ENCODE data around the gene LAMA5.

DNA sequence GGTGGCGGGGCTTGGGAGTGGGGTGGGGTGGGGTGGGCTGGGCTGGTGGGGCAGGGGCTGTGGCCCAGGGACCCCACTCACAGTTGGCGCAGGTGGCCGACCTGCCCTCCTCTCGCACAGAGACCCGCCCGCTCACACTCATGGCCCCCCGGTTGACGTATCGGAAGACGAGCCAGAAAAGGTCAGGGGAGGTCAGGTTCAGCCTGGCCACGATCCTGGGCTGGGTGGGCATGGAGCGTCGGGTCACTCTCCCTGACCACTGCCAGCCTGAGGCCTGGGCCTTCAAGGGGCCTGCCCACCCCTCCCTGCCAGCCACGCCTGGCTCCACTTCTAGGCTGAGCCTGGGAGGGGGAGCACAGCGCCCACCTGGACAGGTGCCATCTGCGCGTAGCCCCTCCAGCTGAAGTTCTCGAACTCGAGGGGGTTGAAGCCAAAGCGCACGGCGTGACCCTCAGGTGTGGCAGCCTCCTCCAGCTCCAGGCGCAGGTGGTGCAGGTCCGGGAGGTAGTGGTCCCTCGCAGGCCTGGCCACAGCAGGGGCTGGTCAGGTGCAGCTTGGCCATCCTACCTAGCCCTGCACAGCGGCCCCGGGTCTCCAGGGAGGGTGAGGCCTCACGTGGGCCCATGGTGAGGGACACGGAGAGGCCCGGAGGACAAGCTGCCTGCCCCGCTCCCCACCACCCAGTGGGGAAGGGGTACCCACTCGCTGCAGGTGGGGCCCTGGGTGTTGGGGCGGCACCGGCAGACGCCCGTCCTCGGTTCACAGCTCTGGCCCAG, 33.1 kb downstream of the LAMA5 start:
- TF ChIP-seq, protein P1, sequence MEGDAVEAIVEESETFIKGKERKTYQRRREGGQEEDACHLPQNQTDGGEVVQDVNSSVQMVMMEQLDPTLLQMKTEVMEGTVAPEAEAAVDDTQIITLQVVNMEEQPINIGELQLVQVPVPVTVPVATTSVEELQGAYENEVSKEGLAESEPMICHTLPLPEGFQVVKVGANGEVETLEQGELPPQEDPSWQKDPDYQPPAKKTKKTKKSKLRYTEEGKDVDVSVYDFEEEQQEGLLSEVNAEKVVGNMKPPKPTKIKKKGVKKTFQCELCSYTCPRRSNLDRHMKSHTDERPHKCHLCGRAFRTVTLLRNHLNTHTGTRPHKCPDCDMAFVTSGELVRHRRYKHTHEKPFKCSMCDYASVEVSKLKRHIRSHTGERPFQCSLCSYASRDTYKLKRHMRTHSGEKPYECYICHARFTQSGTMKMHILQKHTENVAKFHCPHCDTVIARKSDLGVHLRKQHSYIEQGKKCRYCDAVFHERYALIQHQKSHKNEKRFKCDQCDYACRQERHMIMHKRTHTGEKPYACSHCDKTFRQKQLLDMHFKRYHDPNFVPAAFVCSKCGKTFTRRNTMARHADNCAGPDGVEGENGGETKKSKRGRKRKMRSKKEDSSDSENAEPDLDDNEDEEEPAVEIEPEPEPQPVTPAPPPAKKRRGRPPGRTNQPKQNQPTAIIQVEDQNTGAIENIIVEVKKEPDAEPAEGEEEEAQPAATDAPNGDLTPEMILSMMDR (IDR thresholded peaks at IDR 0.05): no peak
- TF ChIP-seq POLR2A (IDR thresholded peaks at IDR 0.05): no peak
- TF ChIP-seq POLR2AphosphoS5 (IDR thresholded peaks at IDR 0.05; ENCODE audit: insufficient read depth in 1 of 2, low read depth in 1 of 2): no peak

Data from vagina (tissue), 2 donors.